Measurements from ENCODE around the gene SCD5.
"Not testable (repeated sequence)": the region's sequence is repeated elsewhere in the genome, so short reads cannot be mapped to it uniquely, and the experiment has no call there.

Gene SCD5

GRCh38 chr4:82798168-82799005, at the start of gene SCD5:
TSS of gene SCD5 (minus strand) at chr4:82798796. CDS start at chr4:82798537, 259 bp downstream.
- peak; percentile 90 for DNase-seq (ENCODE audit: low spot score)

- DNase-seq (ENCODE audit: low spot score): peak; percentile 17
These were observed 44.0 kb upstream of the SCD5 start for GRCh38 chr4:82842593-82842992.

GRCh38 chr4:82839624-82840023, 41.0 kb upstream of the SCD5 start:
- DNase-seq (ENCODE audit: low spot score): no peak

- peak; percentile 75 for DNase-seq (ENCODE audit: low spot score)
These were observed 35.2 kb upstream of the SCD5 start for GRCh38 chr4:82833696-82834313.

- DNase-seq (ENCODE audit: low spot score): not testable (repeated sequence)
These were observed 34.5 kb upstream of the SCD5 start for GRCh38 chr4:82833060-82833459.

GRCh38 chr4:82825425-82825824, 26.8 kb upstream of the SCD5 start:
- DNase-seq (ENCODE audit: low spot score): no peak

- DNase-seq (ENCODE audit: low spot score): no peak
These were observed 24.5 kb upstream of the SCD5 start for GRCh38 chr4:82823062-82823461.

GRCh38 chr4:82820689-82821088, 22.1 kb upstream of the SCD5 start:
- no peak for DNase-seq (ENCODE audit: low spot score)

- no peak for DNase-seq (ENCODE audit: low spot score)
These were observed 20.4 kb upstream of the SCD5 start for GRCh38 chr4:82818664-82819662.

- DNase-seq (ENCODE audit: low spot score): not testable (repeated sequence)
These were observed 18.3 kb upstream of the SCD5 start for GRCh38 chr4:82816874-82817273.

- DNase-seq (ENCODE audit: low spot score): no peak
These were observed 15.4 kb upstream of the SCD5 start for GRCh38 chr4:82814034-82814433.

GRCh38 chr4:82811838-82812341, 13.3 kb upstream of the SCD5 start:
- DNase-seq (ENCODE audit: low spot score): no peak

- no peak for DNase-seq (ENCODE audit: low spot score)
These were observed 12.8 kb upstream of the SCD5 start for GRCh38 chr4:82811392-82811791.

GRCh38 chr4:82810176-82810575, 11.6 kb upstream of the SCD5 start:
- no peak for DNase-seq (ENCODE audit: low spot score)

GRCh38 chr4:82809619-82810018, 11.0 kb upstream of the SCD5 start:
- no peak for DNase-seq (ENCODE audit: low spot score)

GRCh38 chr4:82803746-82804145, 5.2 kb upstream of the SCD5 start:
- DNase-seq (ENCODE audit: low spot score): no peak

- no peak for DNase-seq (ENCODE audit: low spot score)
These were observed 4.3 kb upstream of the SCD5 start for GRCh38 chr4:82802911-82803310.

- peak; percentile 46 for DNase-seq (ENCODE audit: low spot score)
These were observed 3.4 kb upstream of the SCD5 start for GRCh38 chr4:82801910-82802521.

- DNase-seq (ENCODE audit: low spot score): no peak
These were observed 648 bp upstream of the SCD5 start for GRCh38 chr4:82799006-82799881.

GRCh38 chr4:82797405-82798111, 1.0 kb downstream of the SCD5 start:
- DNase-seq (ENCODE audit: low spot score): peak; percentile 33

All from AG08395 (cell line).